Measurements from ENCODE around the gene PRAMEF18.

- TF ChIP-seq CTCF (IDR thresholded peaks at IDR 0.05; ENCODE audit: low read depth, low read length, poor library complexity, severe bottlenecking): no peak
- TF ChIP-seq EZH2phosphoT487 (IDR thresholded peaks at IDR 0.05; ENCODE audit: borderline replicate concordance, low read length): no peak
Observed at GRCh38 chr1:13224480-13225060, 1.4 kb downstream of the PRAMEF18 start.

Data from DOHH2 (cell line).